Lower leg skin (tissue), 4 donors: ENCODE data around the gene KCTD8. TPM values are rescaled to one million over a fixed set of nuclear protein-coding genes. Genes with fewer than 3 reads are reported as not detected.

Experiments used
- DNase-seq, 2 donors: peaks; one replicate each; pipeline ENCODE4 v3.0.0-alpha.2; 2019; ENCODE audit warnings: low spot score in 2 of 2
- H3K4me3 ChIP-seq: fragments of 200-600 bp; sonication (generic); 2 replicates; pipeline ENCODE4 v1.5.1; 2017; ENCODE audit warnings: mild to moderate bottlenecking, low read depth; ENCODE audit not compliant: poor library complexity, severe bottlenecking
- POLR2A ChIP-seq, 2 donors: fragments of 450-650 bp; IDR thresholded peaks; one replicate each; pipeline ENCODE4 v1.6.1; 2016 to 2017; ENCODE audit warnings: antibody characterized with exemption in 2 of 2, mild to moderate bottlenecking in 1 of 2, moderate library complexity in 1 of 2
- WGBS, 2 donors: methylation state at CpG; one replicate each; pipeline ENCODE4 v1.1.5; 2018; 5-methylcytosine and 5-hydroxymethylcytosine counted together
- intact Hi-C: fragments of 100-400 bp; cut with DNase I; formaldehyde crosslinking; loops from one replicate; pipeline ENCODE4 v1.15.0; 2023; ENCODE audit warnings: low total_unique reads
- total RNA-seq, 4 donors: library from RNA; depleted of rRNA; stranded (reverse); fragments of >200 nt; gene quantifications; one replicate each; pipeline ENCODE4 v1.1.0, GENCODE V29; 2016
- TF ChIP-seq, protein P1 (sequence below), 3 donors: fragments of 450-650 bp; IDR thresholded peaks; one replicate each; pipeline ENCODE4 v1.5.1; 2016; ENCODE audit warnings: antibody characterized with exemption in 3 of 3, mild to moderate bottlenecking in 3 of 3, moderate library complexity in 2 of 3

KCTD8 gene
- total RNA-seq, 4 donors from 2014 or later, result 0.26 to 2.9 (median 0.36) TPM

GRCh38 chr4:44237643-44238042, 211.0 kb downstream of the KCTD8 start:
- no peak for DNase-seq
- TF ChIP-seq, protein P1, sequence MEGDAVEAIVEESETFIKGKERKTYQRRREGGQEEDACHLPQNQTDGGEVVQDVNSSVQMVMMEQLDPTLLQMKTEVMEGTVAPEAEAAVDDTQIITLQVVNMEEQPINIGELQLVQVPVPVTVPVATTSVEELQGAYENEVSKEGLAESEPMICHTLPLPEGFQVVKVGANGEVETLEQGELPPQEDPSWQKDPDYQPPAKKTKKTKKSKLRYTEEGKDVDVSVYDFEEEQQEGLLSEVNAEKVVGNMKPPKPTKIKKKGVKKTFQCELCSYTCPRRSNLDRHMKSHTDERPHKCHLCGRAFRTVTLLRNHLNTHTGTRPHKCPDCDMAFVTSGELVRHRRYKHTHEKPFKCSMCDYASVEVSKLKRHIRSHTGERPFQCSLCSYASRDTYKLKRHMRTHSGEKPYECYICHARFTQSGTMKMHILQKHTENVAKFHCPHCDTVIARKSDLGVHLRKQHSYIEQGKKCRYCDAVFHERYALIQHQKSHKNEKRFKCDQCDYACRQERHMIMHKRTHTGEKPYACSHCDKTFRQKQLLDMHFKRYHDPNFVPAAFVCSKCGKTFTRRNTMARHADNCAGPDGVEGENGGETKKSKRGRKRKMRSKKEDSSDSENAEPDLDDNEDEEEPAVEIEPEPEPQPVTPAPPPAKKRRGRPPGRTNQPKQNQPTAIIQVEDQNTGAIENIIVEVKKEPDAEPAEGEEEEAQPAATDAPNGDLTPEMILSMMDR (IDR thresholded peaks at IDR 0.05), result no peak
- no peak for TF ChIP-seq POLR2A (IDR thresholded peaks at IDR 0.05)
- intact Hi-C loops, result no loop called here
- no peak overlapping the region for H3K4me3 ChIP-seq

DNA sequence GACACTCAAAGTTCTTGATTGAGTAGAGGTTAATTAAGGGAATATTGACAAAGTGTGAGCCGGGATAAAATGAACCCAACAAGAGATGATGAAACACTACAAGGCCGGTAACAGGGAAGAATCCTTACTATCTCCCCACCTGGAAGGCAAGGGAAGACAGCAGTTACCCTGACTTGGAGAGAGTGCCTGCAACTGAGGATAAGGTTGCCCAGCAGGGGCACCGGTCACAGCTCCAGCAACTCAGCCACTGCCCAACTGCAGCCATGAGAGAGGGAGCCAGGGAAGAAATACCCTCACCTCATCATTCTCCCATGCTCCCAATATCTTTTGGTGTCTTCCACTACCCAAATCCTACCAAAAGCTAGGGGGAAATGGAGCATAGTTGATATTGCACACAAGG, 212.7 kb downstream of the KCTD8 start:
- WGBS, 2 donors, result 92 to 94% methylated on average over 3 of the region's 3 CpGs

DNA sequence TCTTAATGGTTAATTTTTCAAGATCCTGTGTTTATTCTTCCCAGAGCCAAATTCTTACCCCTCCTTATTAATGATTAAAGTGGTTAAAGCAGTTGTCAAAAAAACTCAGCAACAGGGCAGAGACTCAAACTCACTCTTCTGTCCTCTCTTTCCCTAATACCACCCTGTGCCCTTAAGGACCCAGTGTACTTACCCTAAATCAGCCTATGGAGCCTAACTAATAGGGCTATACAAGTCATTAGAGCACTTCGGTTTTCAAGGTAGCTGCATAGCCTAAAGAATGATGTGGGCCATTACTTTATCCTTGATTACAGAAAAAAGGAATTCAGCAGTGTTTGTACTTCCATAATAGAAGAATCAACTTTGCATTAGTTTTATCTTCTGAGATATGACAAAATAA, 216.3 kb downstream of the KCTD8 start:
- DNase-seq, result no peak
- TF ChIP-seq POLR2A (IDR thresholded peaks at IDR 0.05), result no peak
- TF ChIP-seq, protein P1 (IDR thresholded peaks at IDR 0.05), result no peak
- intact Hi-C loops, result no loop called here
- no peak overlapping the region for H3K4me3 ChIP-seq
- WGBS, 2 donors, result 56 to 65% methylated on average over 1 of the region's 1 CpG

More for the DNA sequence above, 212.7 kb downstream of the KCTD8 start:
- H3K4me3 ChIP-seq, result no peak overlapping the region
- no peak for DNase-seq
- no peak for TF ChIP-seq POLR2A (IDR thresholded peaks at IDR 0.05)
- intact Hi-C loops, result no loop called here

DNA sequence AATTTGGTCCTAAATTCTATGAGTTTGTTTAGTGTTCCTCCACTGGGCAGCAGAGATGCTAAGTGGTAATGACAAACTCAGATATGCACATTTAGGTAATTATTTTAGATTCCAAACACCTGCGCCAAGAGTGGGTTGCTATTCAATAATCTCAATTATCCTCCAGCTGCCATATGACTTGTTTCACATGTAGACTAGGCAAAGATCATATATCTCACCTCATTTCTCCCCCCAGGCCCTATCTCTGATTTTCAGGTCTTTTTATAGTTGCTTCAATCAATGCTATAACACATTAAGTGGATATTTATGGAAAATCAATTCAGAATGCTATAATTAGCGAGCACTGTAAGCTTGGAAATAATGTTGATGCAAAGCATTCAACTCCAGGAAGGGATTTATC, 217.6 kb downstream of the KCTD8 start:
- no peak for DNase-seq
- intact Hi-C loops, result no loop called here
- WGBS, 2 donors, result 81 to 82% methylated on average over 2 of the region's 2 CpGs
- H3K4me3 ChIP-seq, result no peak overlapping the region
- no peak for TF ChIP-seq POLR2A (IDR thresholded peaks at IDR 0.05)
- TF ChIP-seq, protein P1 (IDR thresholded peaks at IDR 0.05), result no peak

DNA sequence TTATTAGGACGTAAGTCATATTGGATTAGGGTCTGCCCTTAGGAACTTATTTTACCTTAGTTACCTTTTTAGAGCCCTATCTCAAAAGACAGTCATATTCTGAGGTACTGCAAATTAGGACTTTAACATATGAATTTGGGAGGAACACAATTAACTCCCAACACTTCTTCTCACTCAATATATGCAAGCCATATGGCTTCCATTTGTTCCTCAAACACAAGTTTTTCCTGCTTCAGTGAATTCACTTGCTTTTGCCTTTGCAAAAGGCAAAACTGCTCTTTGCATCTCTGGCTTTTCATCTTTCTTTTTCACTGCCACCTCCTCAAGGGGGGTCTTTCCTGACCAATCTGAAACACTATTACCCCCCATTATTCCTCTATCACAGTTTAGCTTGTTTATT, 220.3 kb downstream of the KCTD8 start:
- no peak overlapping the region for H3K4me3 ChIP-seq
- TF ChIP-seq POLR2A (IDR thresholded peaks at IDR 0.05), result no peak
- TF ChIP-seq, protein P1 (IDR thresholded peaks at IDR 0.05), result no peak
- intact Hi-C loops, result no loop called here
- no peak for DNase-seq
- WGBS, 2 donors, result 71 to 75% methylated on average over 1 of the region's 1 CpG

DNA sequence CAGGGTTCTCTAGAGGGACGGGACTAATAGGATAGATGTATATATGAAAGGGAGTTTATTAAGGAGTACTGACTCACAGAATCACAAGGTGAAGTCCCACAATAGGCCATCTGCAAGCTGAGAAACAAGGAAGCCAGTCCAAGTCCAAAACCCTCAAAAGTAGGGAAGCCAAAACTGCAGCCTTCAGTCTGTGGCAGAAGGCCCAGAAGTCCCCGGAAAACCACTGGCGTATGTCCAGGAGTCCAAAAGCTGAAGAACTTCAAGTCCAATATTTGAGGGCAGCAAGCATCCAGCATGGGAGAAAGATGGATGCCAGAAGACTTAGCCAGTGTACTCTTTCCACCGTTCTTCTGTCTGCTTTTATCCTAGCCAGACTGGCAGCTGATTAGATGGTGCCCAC, 227.2 kb downstream of the KCTD8 start:
- WGBS, 2 donors, result 82 to 85% methylated on average over 4 of the region's 4 CpGs
- intact Hi-C loops, result no loop called here
- no peak for TF ChIP-seq POLR2A (IDR thresholded peaks at IDR 0.05)
- TF ChIP-seq, protein P1 (IDR thresholded peaks at IDR 0.05), result no peak
- no peak overlapping the region for H3K4me3 ChIP-seq
- DNase-seq, result no peak
